GM23338 (cell line): ENCODE results near the gene ARID1B.

Experiments used
- CREB1 ChIP-seq: fragments of 250-450 bp; sonication (Bioruptor Pico); IDR thresholded peaks from 2 replicates; pipeline ENCODE4 v1.5.0; 2020; ENCODE audit warnings: low read depth, mild to moderate bottlenecking, moderate library complexity
- CTCF ChIP-seq, 2 experiments: fragments of 200-600 bp in 1 of 2; sonication (generic) in 1 of 2; conservative IDR thresholded peaks; 2 replicates each; pipeline versions ENCODE4 v1.5.1 to v1.6.1; 2016 to 2017; ENCODE audit warnings: antibody characterized with exemption in 2 of 2, low read depth in 2 of 2, mild to moderate bottlenecking in 2 of 2, moderate library complexity in 1 of 2
- ETS1 ChIP-seq: IDR thresholded peaks from 2 replicates; pipeline ENCODE4 v1.6.1; 2016; ENCODE audit warnings: antibody characterized with exemption
- EZH2 ChIP-seq: fragments of 200-600 bp; sonication (generic); IDR thresholded peaks from one replicate; pipeline ENCODE4 v1.8.0; 2017; ENCODE audit warnings: antibody characterized with exemption, mild to moderate bottlenecking, low read depth; ENCODE audit not compliant: unreplicated experiment
- EZH2phosphoT487 ChIP-seq: fragments of 200-600 bp; sonication (generic); IDR thresholded peaks from one replicate; pipeline ENCODE4 v1.8.1; 2018; ENCODE audit warnings: antibody characterized with exemption; ENCODE audit not compliant: unreplicated experiment
- JUNB ChIP-seq: IDR thresholded peaks from one replicate; pipeline ENCODE4 v1.6.1; 2016; ENCODE audit warnings: antibody characterized with exemption; ENCODE audit not compliant: unreplicated experiment
- POLR2AphosphoS5 ChIP-seq: IDR thresholded peaks from 2 replicates; pipeline ENCODE4 v1.6.1; 2016; ENCODE audit warnings: antibody characterized with exemption, low read depth
- REST ChIP-seq: IDR thresholded peaks from one replicate; pipeline ENCODE4 v1.6.1; 2018; ENCODE audit warnings: antibody characterized with exemption; ENCODE audit not compliant: unreplicated experiment
- STAT1 ChIP-seq: IDR thresholded peaks from one replicate; pipeline ENCODE4 v1.6.1; 2016; ENCODE audit warnings: antibody characterized with exemption; ENCODE audit not compliant: unreplicated experiment
- ZNF462 ChIP-seq: fragments of 250-450 bp; sonication (Bioruptor Pico); IDR thresholded peaks from 2 replicates; pipeline ENCODE4 v1.5.0; 2020; ENCODE audit warnings: mild to moderate bottlenecking, moderate library complexity

- TF ChIP-seq CTCF (conservative IDR thresholded peaks at IDR 0.05; ENCODE audit: low read depth in 2 of 2) (no peak), POLR2AphosphoS5 (no peak), EZH2phosphoT487 (no peak), CREB1 (no peak), EZH2 (no peak), JUNB (no peak), ETS1 (no peak), STAT1 (no peak), REST (no peak), ZNF462 (no peak)
Measured at GRCh38 chr6:157088841-157089240, 311.7 kb downstream of the ARID1B start.
